Dendritic cell treated with granulocyte-macrophage colony-stimulating factor and Interleukin-4, amounts not matched to agents 40 ng/mL and 50 ng/mL, for 4 days (primary cell): Measurements from ENCODE around the gene PTOV1.

ENCODE experiments used
- H3K27ac Mint-ChIP-seq: one replicate; pipeline ENCODE4 v1.8.0; 2022; ENCODE audit warnings: mild to moderate bottlenecking, mixed read lengths
- H3K27me3 Mint-ChIP-seq: one replicate; pipeline ENCODE4 v1.8.0; 2022; ENCODE audit warnings: mild to moderate bottlenecking, mixed read lengths
- H3K36me3 Mint-ChIP-seq: one replicate; pipeline ENCODE4 v1.8.0; 2022; ENCODE audit warnings: low read depth, mixed read lengths
- H3K4me1 Mint-ChIP-seq: one replicate; pipeline ENCODE4 v1.8.0; 2022; ENCODE audit warnings: low read depth, mixed read lengths
- H3K4me3 Mint-ChIP-seq: one replicate; pipeline ENCODE4 v1.8.0; 2022; ENCODE audit warnings: mild to moderate bottlenecking, moderate library complexity, mixed read lengths
- H3K9me3 Mint-ChIP-seq: one replicate; pipeline ENCODE4 v1.8.0; 2022; ENCODE audit warnings: mixed read lengths
- intact Hi-C: fragments of 100-400 bp; cut with micrococcal nuclease; formaldehyde crosslinking; loops from one replicate; pipeline ENCODE4 v1.15.0; 2022

PTOV1 gene

DNA sequence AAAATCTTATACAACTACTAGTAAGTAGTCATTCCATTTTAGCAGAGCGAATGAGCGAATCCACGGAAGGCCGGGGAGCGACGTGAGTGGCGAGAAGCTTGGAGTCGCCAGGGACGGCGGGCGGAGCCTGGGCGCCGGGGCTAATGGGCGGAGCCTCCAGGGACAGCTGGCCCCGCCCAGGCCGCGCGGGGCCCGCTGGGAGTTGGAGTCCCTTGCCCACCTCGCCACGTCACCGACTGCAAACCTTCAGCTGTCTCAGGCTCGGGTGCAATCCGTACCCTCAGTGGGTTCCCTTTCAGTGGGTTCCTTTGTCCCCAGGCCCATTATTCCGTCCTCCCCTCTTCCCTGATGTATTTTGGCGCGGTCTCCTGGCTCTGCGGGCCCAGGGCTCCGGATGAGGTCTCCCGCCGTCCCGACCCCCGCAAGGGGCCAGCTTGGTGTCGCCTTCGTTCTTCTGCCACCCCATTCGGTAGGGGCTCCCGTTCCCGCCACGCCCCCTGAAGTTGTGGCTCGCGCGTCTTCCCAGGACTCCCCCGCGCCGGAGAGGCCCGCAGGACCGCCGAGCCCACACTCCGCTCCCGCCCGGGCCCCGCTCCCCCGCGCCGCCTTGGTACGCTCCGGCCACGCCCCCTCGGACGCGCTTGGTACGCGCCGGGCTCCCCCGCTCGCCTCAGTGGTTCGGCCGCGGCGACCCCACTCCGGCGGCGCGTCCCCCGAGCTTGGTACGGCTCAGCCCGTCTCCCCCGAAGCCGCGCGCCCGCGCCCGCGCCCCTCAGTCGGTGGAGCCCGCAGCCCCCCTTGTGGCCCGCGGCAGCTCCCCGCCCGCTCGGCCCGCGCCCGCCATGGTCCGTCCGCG, at the start of gene PTOV1:
Gene PTOV1 (plus strand): TSS at position 673 of the 856 bp plus-strand sequence.
- intact Hi-C loops: loop anchor here (1.0 kb wide), 1 partner anchor 37 kb away; the partner anchor contains the start of gene FUZ
- Mint-ChIP-seq H3K27me3 (peaks cover 12% of the 10 kb centered on the region), H3K4me1 (peaks cover 52% of the 10 kb centered on the region), H3K9me3 (peaks cover 17% of the 10 kb centered on the region), H3K27ac (peak within 1 kb of the TSS; percentile 98), H3K36me3 (peaks cover 34% of the 10 kb centered on the region), H3K4me3 (peak within 1 kb of the TSS; percentile 89)

DNA sequence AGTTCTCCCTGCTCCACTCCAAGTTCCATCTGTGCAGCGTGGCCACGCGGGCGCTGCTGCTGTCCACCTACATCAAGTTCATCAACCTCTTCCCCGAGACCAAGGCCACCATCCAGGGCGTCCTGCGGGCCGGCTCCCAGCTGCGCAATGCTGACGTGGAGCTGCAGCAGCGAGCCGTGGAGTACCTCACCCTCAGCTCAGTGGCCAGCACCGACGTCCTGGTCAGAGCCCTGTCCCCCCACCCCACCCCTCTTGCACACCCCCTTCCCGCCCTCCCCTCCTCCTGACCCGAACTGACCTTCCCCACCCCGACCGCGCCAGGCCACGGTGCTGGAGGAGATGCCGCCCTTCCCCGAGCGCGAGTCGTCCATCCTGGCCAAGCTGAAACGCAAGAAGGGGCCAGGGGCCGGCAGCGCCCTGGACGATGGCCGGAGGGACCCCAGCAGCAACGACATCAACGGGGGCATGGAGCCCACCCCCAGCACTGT, 49.5 kb upstream of the PTOV1 start:
- H3K27me3 Mint-ChIP-seq: no peaks in the 10 kb centered on the region
- no peak overlapping the region for H3K27ac Mint-ChIP-seq
- peaks cover 6% of the 10 kb centered on the region for H3K4me1 Mint-ChIP-seq
- no peaks in the 10 kb centered on the region for H3K9me3 Mint-ChIP-seq
- H3K36me3 Mint-ChIP-seq: peaks cover 100% of the 10 kb centered on the region
- intact Hi-C loops: no loop called here
- no peak overlapping the region for H3K4me3 Mint-ChIP-seq

DNA sequence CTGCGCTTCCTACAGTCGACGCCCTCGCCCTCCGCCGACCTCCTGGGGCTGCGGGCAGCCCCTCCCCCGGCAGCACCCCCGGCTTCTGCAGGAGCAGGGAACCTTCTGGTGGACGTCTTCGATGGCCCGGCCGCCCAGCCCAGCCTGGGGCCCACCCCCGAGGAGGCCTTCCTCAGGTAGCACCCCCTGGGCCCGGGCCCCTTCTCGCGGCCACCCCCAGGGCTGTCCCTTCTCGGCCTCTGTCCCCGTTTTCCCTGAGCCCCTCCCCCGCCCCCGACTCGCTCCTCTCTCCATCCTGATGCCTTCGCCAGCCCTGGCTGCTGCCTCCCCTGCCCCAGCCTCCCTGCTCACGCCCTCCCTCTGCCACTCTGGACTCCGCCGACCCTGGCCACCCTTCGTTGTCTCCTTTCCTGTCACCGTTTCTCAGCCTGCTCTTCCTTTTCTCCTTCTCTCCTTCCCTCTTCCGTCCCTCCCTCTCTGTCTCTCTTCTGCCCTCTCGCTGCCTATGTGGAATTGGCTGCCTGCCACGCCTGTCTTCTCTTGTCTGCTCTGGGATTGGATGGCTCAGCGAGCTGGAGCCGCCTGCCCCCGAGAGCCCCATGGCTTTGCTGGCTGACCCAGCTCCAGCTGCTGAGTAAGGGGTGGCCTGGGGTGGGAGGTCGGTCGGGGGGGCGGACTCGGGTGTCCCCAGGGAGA, 48.8 kb upstream of the PTOV1 start:
- Mint-ChIP-seq H3K4me3 (no peak overlapping the region), H3K36me3 (peaks cover 99% of the 10 kb centered on the region)

DNA sequence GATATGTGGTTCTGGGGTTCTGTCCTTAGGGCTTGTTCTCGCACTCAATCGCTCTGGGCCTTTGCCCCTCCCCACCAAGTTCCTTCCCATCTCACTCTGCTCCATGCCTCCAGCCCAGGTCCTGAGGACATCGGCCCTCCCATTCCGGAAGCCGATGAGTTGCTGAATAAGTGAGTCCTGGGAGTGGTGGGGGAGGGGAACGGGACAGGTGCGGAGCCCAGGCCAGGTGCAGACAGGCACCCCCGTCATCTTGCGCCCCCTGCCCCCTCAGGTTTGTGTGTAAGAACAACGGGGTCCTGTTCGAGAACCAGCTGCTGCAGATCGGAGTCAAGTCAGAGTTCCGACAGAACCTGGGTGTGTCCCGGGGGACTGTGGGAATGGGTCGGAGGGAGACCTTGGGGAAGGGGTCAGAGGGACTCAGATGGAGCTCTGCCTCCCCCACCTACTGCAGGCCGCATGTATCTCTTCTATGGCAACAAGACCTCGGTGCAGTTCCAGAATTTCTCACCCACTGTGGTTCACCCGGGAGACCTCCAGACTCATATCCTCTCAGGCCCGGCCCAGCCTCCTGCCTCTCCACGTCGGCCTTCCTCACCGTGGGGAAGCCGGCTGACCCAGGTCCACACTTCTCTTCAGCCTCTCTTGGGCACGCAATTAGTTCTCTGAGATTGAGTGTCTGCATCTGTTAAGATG, 48.0 kb upstream of the PTOV1 start:
- no peak overlapping the region for H3K4me3 Mint-ChIP-seq
- no peaks in the 10 kb centered on the region for H3K9me3 Mint-ChIP-seq

More for the DNA sequence above, 48.8 kb upstream of the PTOV1 start:
- Mint-ChIP-seq H3K9me3 (no peaks in the 10 kb centered on the region), H3K27me3 (no peaks in the 10 kb centered on the region), H3K4me1 (peaks cover 10% of the 10 kb centered on the region), H3K27ac (peak overlapping the region; percentile 55)
- intact Hi-C loops: no loop called here

DNA sequence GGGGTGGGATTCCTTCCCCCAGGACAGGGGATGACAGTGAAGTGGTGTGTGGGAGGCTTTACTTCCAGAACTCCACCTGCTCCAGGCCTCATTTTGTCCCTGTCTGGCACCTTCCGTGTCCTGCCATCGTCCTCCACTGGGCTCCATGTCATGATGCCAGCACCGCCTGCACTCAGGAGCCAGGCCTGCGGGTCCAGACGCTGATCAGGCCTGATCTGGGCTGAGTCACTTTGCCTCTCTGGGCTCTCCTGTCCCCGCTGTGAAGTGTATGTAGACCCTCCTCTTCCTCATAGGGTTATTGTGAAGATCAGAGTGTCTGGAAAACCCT, 47.5 kb upstream of the PTOV1 start:
- Mint-ChIP-seq H3K27ac (no peak overlapping the region), H3K36me3 (peaks cover 99% of the 10 kb centered on the region), H3K27me3 (no peaks in the 10 kb centered on the region), H3K4me1 (peaks cover 24% of the 10 kb centered on the region), H3K9me3 (no peaks in the 10 kb centered on the region), H3K4me3 (no peak overlapping the region)
- intact Hi-C loops: no loop called here

More for the DNA sequence above, 48.0 kb upstream of the PTOV1 start:
- Mint-ChIP-seq H3K36me3 (peaks cover 99% of the 10 kb centered on the region), H3K4me1 (peaks cover 19% of the 10 kb centered on the region), H3K27me3 (no peaks in the 10 kb centered on the region), H3K27ac (peak overlapping the region; percentile 55)
- intact Hi-C loops: no loop called here

DNA sequence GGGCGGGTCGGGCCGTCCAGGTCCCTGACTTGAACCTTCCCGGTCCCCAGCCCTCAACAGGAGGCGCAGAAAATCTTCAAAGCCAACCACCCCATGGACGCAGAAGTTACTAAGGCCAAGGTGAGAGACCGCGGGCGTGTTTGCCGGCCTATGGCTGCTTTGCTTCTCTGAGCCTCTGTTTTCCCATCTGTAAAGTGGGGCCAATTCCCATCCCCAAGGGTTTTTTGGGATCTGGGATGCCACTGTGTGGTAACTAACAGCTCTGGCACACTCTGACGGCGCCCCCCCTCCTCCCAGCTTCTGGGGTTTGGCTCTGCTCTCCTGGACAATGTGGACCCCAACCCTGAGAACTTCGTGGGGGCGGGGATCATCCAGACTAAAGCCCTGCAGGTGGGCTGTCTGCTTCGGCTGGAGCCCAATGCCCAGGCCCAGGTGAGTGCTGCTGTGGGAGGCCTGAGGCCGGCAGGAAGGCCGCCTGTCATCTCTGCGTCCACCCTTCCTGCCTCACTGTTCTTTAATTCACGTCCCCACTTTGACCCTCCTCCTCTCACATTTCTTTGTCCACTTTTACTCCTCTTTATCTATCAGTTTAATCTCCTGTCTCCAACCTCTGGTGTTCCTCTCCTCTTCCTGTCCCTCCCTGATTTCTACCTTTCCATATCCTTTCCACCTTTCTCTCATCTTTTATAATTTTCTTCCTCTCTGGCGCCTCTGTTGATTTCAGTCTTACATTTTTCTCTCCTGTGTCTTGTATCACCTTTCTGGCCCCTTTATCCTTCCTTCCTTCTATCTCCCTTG, 44.9 kb upstream of the PTOV1 start:
- no peak overlapping the region for H3K4me3 Mint-ChIP-seq
- peak overlapping the region; percentile 31 for H3K27ac Mint-ChIP-seq
- peaks cover 87% of the 10 kb centered on the region for H3K36me3 Mint-ChIP-seq
- H3K27me3 Mint-ChIP-seq: peaks cover 3% of the 10 kb centered on the region
- intact Hi-C loops: no loop called here
- H3K4me1 Mint-ChIP-seq: peaks cover 43% of the 10 kb centered on the region
- no peaks in the 10 kb centered on the region for H3K9me3 Mint-ChIP-seq

DNA sequence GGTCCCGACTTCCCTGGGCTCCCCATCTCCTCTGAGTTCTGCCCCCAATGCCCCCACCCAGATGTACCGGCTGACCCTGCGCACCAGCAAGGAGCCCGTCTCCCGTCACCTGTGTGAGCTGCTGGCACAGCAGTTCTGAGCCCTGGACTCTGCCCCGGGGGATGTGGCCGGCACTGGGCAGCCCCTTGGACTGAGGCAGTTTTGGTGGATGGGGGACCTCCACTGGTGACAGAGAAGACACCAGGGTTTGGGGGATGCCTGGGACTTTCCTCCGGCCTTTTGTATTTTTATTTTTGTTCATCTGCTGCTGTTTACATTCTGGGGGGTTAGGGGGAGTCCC, 44.4 kb upstream of the PTOV1 start:
- Mint-ChIP-seq H3K27me3 (peaks cover 3% of the 10 kb centered on the region), H3K4me1 (peaks cover 49% of the 10 kb centered on the region), H3K4me3 (no peak overlapping the region), H3K27ac (peak overlapping the region; percentile 31), H3K9me3 (no peaks in the 10 kb centered on the region), H3K36me3 (peaks cover 81% of the 10 kb centered on the region)
- intact Hi-C loops: no loop called here

DNA sequence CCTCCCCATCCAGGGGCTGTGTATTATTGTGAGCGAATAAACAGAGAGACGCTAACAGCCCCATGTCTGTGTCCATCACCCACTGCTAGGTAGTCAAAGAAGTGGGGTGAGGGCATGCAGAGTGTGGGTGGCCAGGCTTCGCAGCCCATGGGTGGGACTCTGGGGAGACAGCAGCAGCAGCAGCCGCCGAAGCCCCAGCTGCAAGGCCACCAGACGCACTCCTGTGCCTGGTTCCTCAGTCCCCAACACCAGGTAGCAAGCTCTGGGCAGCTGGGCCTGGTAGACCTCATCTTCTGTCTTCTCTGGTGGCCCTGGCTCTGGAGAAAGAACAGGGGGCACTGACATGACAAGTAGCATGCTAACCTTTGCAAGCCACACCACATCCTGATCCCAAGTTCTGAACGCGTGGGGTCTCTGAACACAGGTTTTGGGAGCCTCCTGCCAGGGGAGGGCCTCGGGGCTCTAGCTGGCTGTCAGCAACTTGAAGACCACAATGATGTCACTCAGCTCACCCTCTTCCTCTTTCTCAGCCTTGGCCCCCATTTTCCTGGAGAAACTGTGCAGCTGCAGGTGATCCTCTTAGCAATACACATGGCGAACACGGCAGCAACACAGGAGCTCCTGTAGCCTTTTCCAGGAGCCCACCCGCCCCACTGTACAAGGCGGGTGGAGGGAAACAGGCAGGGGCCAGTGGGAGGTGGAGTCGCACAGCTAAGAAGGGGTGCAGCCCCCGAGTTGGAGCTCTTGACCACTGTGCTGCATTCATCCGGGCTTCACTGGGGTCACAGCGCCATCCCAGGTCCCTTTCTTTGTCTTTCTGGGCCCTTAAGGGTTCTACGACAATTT, 43.7 kb upstream of the PTOV1 start:
- H3K27ac Mint-ChIP-seq: peak overlapping the region; percentile 89
- H3K36me3 Mint-ChIP-seq: peaks cover 74% of the 10 kb centered on the region
- H3K9me3 Mint-ChIP-seq: no peaks in the 10 kb centered on the region
- H3K4me3 Mint-ChIP-seq: no peak overlapping the region
- H3K27me3 Mint-ChIP-seq: peaks cover 3% of the 10 kb centered on the region
- intact Hi-C loops: no loop called here
- H3K4me1 Mint-ChIP-seq: peaks cover 56% of the 10 kb centered on the region

DNA sequence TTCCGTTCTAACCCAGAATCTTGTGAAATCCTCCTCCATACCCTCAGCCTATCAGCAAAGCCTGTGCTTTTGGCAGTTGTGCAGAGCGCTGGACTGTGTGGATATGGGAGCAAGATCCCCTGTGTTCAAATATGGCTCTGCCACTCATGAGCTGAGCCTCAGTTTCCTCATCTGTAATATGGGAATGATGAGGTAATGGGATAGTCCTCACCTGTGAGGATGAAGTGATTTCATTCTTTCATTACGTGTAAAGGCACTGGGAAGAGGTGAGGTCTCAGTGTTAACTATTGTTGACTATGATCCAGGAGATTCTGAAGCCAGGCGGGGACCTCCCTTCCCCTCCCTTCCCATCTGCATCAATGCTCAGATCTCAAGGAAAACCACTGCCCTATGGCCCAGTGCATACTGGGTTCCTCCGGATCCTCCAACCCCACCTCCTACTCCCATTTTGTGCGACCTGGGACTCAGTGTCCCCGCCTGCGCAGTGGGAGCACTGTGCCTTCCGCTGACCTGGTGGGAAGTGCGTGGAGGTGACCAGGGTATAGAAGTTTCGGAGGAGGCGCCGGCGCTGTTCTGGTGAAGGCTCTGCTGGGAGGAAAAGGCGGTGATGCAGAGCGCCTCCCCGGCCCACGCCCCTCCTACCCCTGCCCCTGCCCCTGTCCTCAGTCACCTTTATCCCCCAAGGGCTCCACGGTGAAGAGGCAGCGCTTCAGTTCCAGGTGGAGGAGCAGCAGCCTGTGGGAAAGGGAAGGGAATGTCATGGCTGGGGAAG, 42.9 kb upstream of the PTOV1 start:
- Mint-ChIP-seq H3K27ac (peak overlapping the region; percentile 89), H3K9me3 (no peaks in the 10 kb centered on the region), H3K27me3 (peaks cover 3% of the 10 kb centered on the region), H3K36me3 (peaks cover 69% of the 10 kb centered on the region), H3K4me3 (peak overlapping the region; percentile 94), H3K4me1 (peaks cover 64% of the 10 kb centered on the region)
- intact Hi-C loops: no loop called here

DNA sequence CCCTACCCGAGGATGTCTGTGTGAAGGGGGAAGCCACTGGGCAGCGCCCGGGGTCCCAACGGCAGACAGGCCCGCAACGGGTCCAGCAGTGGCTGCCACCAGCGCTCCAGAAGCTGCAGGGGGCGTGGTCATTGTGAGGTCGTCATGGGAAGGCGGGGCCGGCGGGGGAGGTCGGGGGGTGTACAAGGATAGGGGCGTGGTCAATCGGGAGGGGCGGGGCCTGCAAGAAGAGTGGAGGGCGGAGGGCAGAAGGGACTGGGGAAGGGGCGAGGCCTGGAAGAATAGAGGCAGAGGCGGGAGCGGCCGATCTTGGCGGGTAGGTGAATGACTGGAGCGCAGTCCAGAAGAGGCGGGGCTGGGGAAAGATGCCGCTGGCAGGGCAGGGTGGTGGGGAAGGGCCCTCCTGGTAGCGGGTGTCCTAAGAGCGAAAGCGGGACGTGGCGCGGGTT, 42.2 kb upstream of the PTOV1 start:
- peaks cover 65% of the 10 kb centered on the region for H3K4me1 Mint-ChIP-seq
- H3K36me3 Mint-ChIP-seq: peaks cover 64% of the 10 kb centered on the region
- H3K4me3 Mint-ChIP-seq: peak overlapping the region; percentile 94
- H3K9me3 Mint-ChIP-seq: no peaks in the 10 kb centered on the region
- H3K27me3 Mint-ChIP-seq: peaks cover 3% of the 10 kb centered on the region
- peak overlapping the region; percentile 89 for H3K27ac Mint-ChIP-seq
- intact Hi-C loops: no loop called here

DNA sequence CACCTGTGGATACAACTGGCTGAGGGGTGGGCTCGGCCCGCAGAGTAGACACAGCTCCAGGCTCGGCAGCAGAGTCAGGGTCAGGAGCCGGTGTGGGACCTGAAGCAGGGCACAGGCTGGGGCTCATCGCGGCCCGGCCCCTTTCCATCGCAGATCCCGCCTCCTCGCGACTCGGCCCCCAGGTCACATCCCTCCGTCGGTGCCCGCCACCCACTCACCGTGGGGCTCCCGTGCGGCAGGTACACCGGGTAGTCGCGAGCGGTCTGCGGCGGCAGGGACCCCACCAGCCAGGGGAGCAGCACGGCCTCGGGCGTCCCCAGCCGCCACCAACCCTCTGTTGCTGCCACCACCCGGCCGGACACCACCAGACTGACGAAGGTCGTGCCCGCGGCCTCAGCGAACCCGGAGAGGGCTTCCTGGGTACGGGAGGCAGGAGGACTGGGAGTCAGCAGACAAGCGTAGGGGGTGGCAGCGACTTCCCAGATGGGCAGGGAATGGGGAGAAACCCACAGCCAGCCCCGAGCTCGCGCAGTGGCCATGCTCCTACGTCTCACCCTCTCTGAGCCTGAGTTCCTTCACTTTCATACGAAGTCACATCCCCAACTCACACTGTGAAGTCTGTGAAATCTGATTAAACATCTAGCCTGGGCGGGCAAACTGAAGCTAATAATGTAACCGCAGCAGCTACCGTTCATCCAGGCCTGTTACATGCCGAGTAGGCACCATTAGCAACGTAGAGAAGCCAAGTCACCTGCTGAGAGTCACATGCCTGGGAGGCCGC, 41.6 kb upstream of the PTOV1 start:
- H3K36me3 Mint-ChIP-seq: peaks cover 58% of the 10 kb centered on the region
- intact Hi-C loops: no loop called here
- peak overlapping the region; percentile 94 for H3K4me3 Mint-ChIP-seq
- H3K9me3 Mint-ChIP-seq: no peaks in the 10 kb centered on the region
- peaks cover 69% of the 10 kb centered on the region for H3K4me1 Mint-ChIP-seq
- H3K27me3 Mint-ChIP-seq: peaks cover 3% of the 10 kb centered on the region
- H3K27ac Mint-ChIP-seq: peak overlapping the region; percentile 89
